Measurements from ENCODE around the gene ADPGK. TPM values are rescaled to one million over a fixed set of nuclear protein-coding genes. Genes with fewer than 3 reads are reported as not detected.
A peak's percentile ranks its signal among the peaks of the same experiment; 100 is the strongest.

The ADPGK gene
- total and polyA plus RNA-seq, 11 donors, result 7.1 to 31.7 (median 10.4) TPM

DNA sequence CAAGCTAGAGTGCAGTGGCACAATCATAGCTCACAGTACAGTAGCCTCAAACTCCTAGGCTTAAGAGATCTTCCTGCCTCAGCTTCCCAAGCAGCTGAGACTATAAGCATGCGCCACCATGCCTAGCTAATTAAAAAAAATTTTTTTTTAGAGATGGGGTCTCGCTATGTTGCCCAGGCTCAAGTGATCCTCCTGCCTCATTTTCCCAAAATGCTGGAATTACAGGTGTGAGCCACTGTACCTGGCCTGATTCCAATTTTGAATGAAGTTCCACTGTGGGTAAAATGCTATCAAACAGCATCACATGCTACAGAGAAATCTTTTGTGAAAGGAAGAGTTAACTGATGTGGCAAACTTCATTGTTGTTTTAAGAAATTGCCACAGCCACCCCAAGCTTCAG, 17.5 kb downstream of the ADPGK start:
- no peaks in the 10 kb centered on the region for H3K27me3 ChIP-seq
- peaks cover 0 to 24% (median 10%) of the 10 kb centered on the region in 12 donors for H3K9me3 ChIP-seq
- intact Hi-C loops (cut with DNase I), result no loop called here
- no peak overlapping the region for H3K4me3 ChIP-seq
- no peak overlapping the region for H3K27ac ChIP-seq
- H3K4me1 ChIP-seq, result peaks cover 0 to 10% (median 0%) of the 10 kb centered on the region in 12 donors
- 96 to 100% (median 98%) methylated on average over 2 of the region's 2 CpGs for WGBS, 4 donors
- ATAC-seq, result no peak
- TF ChIP-seq POLR2A (IDR thresholded peaks at IDR 0.05) (no peak), CTCF (IDR thresholded peaks at IDR 0.05) (no peak)
- DNase-seq, result no peak
- H3K36me3 ChIP-seq, result peaks cover 0 to 100% (median 70%) of the 10 kb centered on the region in 9 donors

- TF ChIP-seq CTCF (IDR thresholded peaks at IDR 0.05), result no peak
- TF ChIP-seq POLR2A (IDR thresholded peaks at IDR 0.05), result no peak
- H3K27me3 ChIP-seq, result no peaks in the 10 kb centered on the region
- intact Hi-C loops (cut with DNase I), result no loop called here
- H3K4me3 ChIP-seq, result no peak overlapping the region
- peaks cover 0 to 10% (median 0%) of the 10 kb centered on the region in 12 donors for H3K4me1 ChIP-seq
- WGBS, 4 donors, result 89 to 92% (median 92%) methylated on average over 3 of the region's 3 CpGs
- DNase-seq (no peak), ATAC-seq (no peak)
- peaks cover 0 to 100% (median 68%) of the 10 kb centered on the region in 9 donors for H3K36me3 ChIP-seq
- peaks cover 0 to 24% (median 10%) of the 10 kb centered on the region in 12 donors for H3K9me3 ChIP-seq
- H3K27ac ChIP-seq, result no peak overlapping the region
Observed at GRCh38 chr15:72764656-72765055, 18.9 kb downstream of the ADPGK start.

GRCh38 chr15:72760590-72761260, 22.8 kb downstream of the ADPGK start:
- intact Hi-C loops (cut with DNase I), result no loop called here
- Histone ChIP-seq H3K36me3 (peaks cover 0 to 100% (median 80%) of the 10 kb centered on the region in 9 donors), H3K27me3 (no peaks in the 10 kb centered on the region), H3K4me3 (no peak overlapping the region), H3K27ac (no peak overlapping the region), H3K4me1 (peaks cover 0 to 10% (median 0%) of the 10 kb centered on the region in 12 donors), H3K9me3 (no peaks in the 10 kb centered on the region)
- 91 to 98% (median 95%) methylated on average over 5 of the region's 5 CpGs for WGBS, 4 donors
- DNase-seq (no peak), ATAC-seq (no peak)
- TF ChIP-seq CTCF (IDR thresholded peaks at IDR 0.05) (no peak), POLR2A (IDR thresholded peaks at IDR 0.05) (no peak)

- H3K27ac ChIP-seq, result peak overlapping the region in 1 of 12 donors; percentile 61
- peak in 1 of 4 donors; percentile 63 for ATAC-seq
- no peaks in the 10 kb centered on the region for H3K9me3 ChIP-seq
- DNase-seq, result peak in 1 of 5 donors; percentile 12
- 73 to 89% (median 78%) methylated on average over 3 of the region's 3 CpGs for WGBS, 4 donors
- H3K36me3 ChIP-seq, result peaks cover 0 to 100% (median 89%) of the 10 kb centered on the region in 9 donors
- TF ChIP-seq POLR2A (IDR thresholded peaks at IDR 0.05) (no peak), CTCF (IDR thresholded peaks at IDR 0.05) (no peak)
- H3K4me1 ChIP-seq, result peaks cover 0 to 7% (median 0%) of the 10 kb centered on the region in 12 donors
- intact Hi-C loops (cut with DNase I), result no loop called here
- no peak overlapping the region for H3K4me3 ChIP-seq
- H3K27me3 ChIP-seq, result no peaks in the 10 kb centered on the region
Observed at GRCh38 chr15:72758182-72758581, 25.4 kb downstream of the ADPGK start.

Measured in heart left ventricle (tissue), 16 donors.